Ovary (tissue), 3 donors: ENCODE results near the gene CRB2.

Source experiments
- POLR2A ChIP-seq: fragments of 450-650 bp; IDR thresholded peaks from one replicate; pipeline ENCODE4 v1.6.1; 2017; ENCODE audit warnings: antibody characterized with exemption, mild to moderate bottlenecking, moderate library complexity
- TF ChIP-seq, protein P1 (sequence below), 3 donors: fragments of 450-650 bp in 2 of 3; fragments of 200-600 bp in 1 of 3; IDR thresholded peaks; one replicate each; pipeline versions ENCODE4 v1.5.1 to v1.8.0; 2016 to 2022; ENCODE audit warnings: antibody characterized with exemption in 3 of 3, mild to moderate bottlenecking in 1 of 3
- donor health status: DM: no; HTN: no; CAD: no.

DNA sequence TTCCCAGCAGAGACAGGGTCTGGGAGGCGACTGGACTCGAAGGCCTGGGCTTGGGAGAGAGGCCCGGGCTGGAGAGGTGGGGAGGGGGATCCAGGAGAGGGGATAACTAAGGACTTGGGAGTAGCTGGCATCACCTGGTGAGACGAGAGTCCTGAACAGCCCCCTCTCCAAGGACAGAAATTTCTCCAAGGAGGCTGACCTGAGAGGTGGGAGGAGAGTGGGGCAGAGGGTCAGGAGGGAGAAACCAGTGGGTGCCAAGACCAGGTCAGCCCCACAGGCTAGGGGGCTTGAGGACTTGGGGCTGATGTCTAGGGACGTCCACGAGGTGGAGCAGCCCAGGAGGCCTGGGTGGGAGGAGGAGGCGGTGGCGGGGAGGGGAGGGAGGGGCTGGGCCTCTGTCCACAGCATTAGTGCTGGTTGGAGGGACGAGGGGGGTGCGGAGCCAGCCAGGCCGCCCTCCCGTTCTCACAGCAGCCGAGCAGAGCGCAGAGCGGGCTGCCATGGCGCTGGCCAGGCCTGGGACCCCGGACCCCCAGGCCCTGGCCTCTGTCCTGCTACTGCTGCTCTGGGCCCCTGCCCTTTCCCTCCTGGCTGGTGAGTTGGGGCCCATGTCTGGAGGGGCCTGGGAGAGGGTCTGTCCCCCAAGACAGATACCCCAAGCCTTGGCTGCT, at the start of gene CRB2:
- TF ChIP-seq, protein P1, sequence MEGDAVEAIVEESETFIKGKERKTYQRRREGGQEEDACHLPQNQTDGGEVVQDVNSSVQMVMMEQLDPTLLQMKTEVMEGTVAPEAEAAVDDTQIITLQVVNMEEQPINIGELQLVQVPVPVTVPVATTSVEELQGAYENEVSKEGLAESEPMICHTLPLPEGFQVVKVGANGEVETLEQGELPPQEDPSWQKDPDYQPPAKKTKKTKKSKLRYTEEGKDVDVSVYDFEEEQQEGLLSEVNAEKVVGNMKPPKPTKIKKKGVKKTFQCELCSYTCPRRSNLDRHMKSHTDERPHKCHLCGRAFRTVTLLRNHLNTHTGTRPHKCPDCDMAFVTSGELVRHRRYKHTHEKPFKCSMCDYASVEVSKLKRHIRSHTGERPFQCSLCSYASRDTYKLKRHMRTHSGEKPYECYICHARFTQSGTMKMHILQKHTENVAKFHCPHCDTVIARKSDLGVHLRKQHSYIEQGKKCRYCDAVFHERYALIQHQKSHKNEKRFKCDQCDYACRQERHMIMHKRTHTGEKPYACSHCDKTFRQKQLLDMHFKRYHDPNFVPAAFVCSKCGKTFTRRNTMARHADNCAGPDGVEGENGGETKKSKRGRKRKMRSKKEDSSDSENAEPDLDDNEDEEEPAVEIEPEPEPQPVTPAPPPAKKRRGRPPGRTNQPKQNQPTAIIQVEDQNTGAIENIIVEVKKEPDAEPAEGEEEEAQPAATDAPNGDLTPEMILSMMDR (IDR thresholded peaks at IDR 0.05): no peak
- TF ChIP-seq POLR2A: no peak
